Renal cortex interstitium (tissue), 11 donors: ENCODE results near the gene C17orf100. TPM values are rescaled to one million over a fixed set of nuclear protein-coding genes. Genes with fewer than 3 reads are reported as not detected.
"Not testable (repeated sequence)": the region's sequence is repeated elsewhere in the genome, so short reads cannot be mapped to it uniquely, and the experiment has no call there.

ENCODE experiments used
- DNase-seq, 11 donors: peaks; one replicate each; pipeline ENCODE4 v3.0.0-alpha.2; 2013; ENCODE audit warnings: low read depth in 9 of 11, low spot score in 4 of 11; ENCODE audit errors: extremely low read depth in 1 of 11
- polyA plus RNA-seq, 3 donors: library from polyadenylated mRNA; unstranded; fragments of 120-200 nt; gene quantifications; one replicate each; pipeline ENCODE4 v1.2.1, GENCODE V29; 2013; ENCODE audit not compliant: insufficient read length in 3 of 3

C17orf100 gene
- polyA plus RNA-seq, 3 donors = 10.3 to 11.3 (median 11.2) TPM

DNA sequence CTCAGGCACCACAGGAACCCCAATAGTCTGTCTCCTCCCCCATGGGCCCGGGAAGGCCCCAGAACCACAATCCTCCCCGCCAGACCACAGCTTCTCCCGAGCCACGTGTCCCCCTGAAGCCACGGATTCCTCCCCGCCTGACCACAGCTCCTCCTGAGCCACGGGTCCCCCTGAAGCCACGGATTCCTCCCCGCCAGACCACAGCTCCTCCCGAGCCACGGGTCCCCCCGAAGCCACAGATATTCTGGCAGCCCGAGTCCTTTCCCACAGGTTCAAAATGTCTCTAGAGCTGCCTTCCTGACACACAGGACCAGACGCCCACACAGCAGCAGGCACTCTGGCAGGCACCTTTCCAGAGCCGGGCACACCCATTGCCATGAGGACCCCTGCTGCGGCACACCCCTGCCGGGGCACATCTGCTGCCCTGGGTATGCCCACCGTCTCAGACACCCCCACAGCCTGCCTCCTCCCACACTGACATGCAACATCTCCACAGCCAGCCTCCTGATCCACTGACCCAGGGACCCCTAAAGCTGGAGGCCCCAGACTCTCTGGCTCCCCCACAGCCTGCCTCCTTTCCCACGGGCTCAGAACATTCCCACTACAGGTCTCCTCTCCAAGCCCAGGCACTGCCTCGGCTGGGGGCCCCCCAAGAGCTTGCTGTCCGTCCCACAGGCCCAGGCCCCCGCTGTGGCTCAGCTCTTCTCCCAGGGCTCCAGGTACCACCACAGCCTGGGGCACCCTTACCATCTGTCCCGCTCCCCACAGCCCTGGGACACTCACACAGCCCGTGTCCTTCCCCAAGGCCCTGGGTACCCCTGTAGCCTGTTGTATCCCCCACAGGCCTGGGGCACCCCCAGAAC is 13.3 kb upstream of the C17orf100 start:
- DNase-seq = no peak

GRCh38 chr17:6639014-6639585 is 12.5 kb upstream of the C17orf100 start:
- no peak for DNase-seq

- DNase-seq = no peak
Measured at GRCh38 chr17:6639586-6640535, 11.7 kb upstream of the C17orf100 start.

- DNase-seq = peak; percentile 80 to 96 (median 89)
Measured at GRCh38 chr17:6640536-6641246, 10.9 kb upstream of the C17orf100 start, which contains the start of the genes KIAA0753 and TXNDC17. KIAA0753 (minus strand) TSS chr17:6640711; CDS start chr17:6635103, 5,608 bp downstream. TXNDC17 (plus strand) TSS chr17:6641060; CDS start chr17:6641083, 23 bp downstream.

- no peak for DNase-seq
Measured at GRCh38 chr17:6641247-6641863, 10.2 kb upstream of the C17orf100 start.

- DNase-seq = no peak
Measured at GRCh38 chr17:6642592-6642991, 9.0 kb upstream of the C17orf100 start.

- no peak for DNase-seq
Measured at GRCh38 chr17:6643451-6644125, 8.0 kb upstream of the C17orf100 start.

GRCh38 chr17:6648181-6648580 is 3.4 kb upstream of the C17orf100 start:
- no peak for DNase-seq

GRCh38 chr17:6651919-6652452 is 424 bp downstream of the C17orf100 start:
- DNase-seq = peak in 1 of 11 donors; percentile 29

DNA sequence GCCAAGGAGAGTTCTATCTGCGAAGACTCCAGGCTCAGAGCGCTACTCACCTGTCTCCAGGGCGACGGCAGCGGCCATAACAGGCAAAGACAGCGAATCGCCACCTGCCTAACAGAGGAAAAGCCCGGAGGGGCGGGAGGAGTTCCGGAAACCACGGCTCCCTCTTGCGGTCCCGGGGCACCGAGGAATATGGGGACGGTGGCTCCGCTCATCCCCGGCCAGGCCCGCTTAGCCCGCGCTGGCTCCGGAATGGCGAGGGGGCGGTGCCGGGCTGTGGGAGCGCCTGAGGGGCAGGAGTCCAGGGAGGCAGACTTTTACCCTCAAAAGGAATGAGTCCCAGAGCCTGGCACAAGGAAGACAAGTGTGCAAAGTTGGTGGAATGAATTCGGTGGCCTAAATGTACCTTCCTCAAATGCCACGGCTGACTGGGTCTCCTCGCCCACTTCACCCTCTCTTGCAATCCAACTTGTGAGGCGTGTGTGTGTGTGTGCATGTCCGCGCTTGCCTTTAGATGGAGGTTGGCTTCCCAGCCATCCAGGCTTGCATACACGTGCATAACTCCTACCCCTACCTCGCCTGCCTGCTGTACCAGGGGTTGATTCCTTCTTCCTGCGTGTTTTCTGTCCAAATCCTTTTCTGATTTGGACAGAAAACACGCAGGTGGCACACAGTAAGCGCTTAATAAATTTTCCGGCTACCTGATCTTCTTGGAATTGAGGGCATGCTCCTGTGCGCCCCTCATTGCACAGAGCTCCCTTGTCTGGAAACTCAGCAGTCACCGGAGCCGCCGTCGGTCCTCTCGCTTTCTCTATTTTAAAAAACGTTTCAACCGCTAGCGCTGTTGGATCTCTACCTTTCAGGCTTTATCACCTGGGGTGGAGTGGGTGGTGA is 3.5 kb downstream of the C17orf100 start:
- peak in 2 of 11 donors; percentile 39 to 43 for DNase-seq

- not testable (repeated sequence) for DNase-seq
Measured at GRCh38 chr17:6655732-6656361, 4.3 kb downstream of the C17orf100 start.

- not testable (repeated sequence) for DNase-seq
Measured at GRCh38 chr17:6656797-6657632, 5.5 kb downstream of the C17orf100 start.

DNA sequence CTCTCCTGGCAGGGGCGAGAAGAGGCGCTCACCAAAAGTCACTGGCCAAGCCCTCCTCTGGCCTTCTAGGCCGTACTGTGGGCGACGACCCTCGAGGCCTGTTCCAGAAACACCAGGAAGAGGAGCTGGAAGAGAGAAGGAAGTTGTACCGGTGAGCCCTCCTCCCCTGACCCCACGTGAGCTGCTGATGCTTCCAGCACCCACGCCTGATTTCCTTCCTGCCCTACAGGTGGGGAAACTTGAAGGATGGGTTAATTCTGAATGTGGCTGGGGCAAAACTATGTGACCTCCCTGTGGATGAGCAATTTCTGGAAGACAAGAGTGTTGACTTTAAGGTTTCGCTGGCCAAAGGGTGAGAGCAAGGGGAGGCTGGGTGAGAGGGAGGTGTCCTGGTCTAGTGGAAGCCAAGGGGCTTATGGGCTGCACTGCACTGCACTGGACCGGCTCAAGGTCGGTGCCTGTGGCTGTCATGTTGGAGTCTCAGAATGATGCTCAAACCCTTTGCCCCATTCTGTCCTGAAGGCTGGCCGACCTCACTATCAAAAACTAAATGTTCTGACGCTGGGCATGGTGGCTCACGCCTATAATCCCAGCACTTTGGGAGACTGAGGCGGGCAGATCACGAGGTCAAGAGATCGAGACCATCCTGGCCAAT is 6.2 kb downstream of the C17orf100 start:
- DNase-seq = no peak

GRCh38 chr17:6658411-6658810 is 6.8 kb downstream of the C17orf100 start:
- DNase-seq = not testable (repeated sequence)

GRCh38 chr17:6660101-6660500 is 8.5 kb downstream of the C17orf100 start:
- DNase-seq = no peak
